HG02623 (cell line): ENCODE measurements around the gene PID1.
"Not testable (repeated sequence)": the region's sequence is repeated elsewhere in the genome, so short reads cannot be mapped to it uniquely, and the experiment has no call there.

ENCODE experiments used
- ATAC-seq: cut with Tn5 transposase; IDR thresholded peaks from one replicate; pipeline ENCODE4 v1.9.1; 2021; ENCODE audit warnings: moderate library complexity; ENCODE audit not compliant: unreplicated experiment

The PID1 gene

DNA sequence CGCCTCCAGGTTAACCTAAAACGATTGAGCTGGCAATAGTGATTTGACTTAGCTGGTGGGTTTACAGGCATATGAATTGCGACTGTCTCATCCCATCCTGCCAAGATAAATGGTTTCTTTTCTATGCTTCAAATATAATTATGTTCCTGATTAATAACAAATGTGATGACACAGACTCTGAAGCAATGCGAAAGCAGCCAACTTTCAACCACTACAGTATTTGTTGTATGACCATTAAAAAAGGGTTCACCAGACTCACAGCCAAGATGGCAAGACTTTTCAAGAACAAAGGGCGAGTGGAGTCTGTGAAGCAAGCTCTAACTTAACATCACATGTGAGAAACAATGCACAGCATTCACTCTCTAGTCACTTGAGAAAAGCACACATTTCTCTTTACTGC, 186.6 kb downstream of the PID1 start:
- ATAC-seq = no peak

DNA sequence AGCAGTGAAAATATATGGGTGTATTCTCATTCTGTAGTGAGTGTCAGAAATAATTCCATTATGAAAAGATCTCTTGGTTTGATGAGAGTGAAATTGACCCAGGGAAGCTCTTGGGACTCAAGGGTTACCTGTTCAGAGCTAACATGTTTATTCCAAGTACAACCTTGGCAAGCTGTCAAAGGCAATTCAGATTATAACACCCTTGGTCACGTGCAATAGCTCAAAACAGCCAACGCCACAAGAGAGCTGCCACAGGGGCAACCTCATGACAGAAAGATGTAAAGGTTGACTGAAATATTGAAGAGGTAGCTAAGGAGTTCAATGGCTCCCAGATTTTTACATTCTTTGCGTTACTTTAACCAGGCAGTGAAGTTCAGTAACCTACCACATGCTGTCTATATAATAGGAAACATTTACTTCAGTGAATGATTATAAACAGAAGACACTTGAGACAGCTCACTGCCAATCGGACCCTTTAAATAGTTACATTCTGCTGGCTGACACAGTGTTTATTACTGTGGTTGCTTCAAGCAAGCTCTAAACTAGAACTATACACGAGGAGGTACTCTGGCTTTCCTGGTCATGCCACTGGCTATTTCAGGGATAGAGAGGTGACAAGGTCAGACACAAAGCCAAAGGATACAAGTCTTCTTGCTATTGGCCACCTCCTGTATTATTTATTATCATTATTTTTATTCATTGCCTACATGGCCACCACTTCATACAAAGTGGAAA, 187.3 kb downstream of the PID1 start:
- ATAC-seq = no peak

DNA sequence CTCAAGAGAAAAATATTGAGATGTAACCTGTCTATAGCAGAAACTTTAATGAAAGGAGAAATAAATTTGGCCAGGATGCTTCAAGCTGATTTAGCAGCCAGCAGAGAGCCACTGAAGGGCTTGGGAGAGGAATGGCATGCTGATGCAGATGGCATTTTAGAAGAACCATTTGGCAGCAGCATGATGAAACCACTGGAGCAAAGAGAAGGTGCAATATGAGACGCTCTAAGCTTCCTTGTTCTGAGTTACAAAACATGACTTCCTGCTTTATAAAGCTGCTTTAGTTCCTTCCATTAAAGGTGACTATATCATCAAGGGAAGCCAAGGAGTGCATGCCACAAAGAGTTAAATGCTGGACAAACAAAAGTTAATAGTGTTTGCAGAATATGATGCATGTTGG, 189.7 kb downstream of the PID1 start:
- no peak for ATAC-seq

DNA sequence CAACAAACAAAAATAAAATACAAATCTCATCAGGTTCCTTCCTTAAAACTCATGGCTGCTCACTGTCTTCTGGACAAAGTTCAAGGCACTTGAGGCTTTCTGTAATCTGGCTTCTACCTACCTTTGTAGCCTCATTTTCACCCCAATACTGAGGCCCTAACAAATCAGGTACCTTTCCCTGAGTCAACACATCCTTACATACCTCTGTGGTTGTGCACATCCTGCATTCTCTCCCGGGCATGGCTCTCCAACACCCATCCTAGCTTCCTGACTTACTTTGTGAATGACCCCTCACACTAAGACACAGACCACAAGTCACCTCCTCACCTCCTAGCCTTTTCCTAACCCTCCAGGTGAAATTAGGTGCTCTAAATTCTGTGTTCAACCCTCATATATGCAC, 190.9 kb downstream of the PID1 start:
- ATAC-seq = no peak

- ATAC-seq = not testable (repeated sequence)
Measured at GRCh38 chr2:229076886-229077285, 194.2 kb downstream of the PID1 start.

DNA sequence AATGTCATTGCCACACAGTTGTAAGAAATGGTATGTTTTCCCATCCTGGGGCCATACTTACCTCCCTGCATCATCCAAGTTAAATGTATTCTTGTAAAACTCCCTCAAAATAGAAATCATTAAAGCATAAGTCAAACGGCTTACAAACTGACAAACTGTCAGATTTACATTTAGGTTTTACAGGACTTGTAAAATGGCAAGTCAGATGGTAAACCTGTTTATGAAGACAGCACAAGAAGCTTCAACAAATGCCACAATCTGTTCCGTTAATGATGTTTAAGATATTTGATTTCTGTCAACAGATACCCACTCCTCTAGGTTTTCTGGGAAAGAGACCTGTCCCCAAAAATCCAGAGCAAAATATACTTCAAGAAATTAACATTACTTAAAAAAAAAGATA, 197.2 kb downstream of the PID1 start:
- ATAC-seq = no peak

DNA sequence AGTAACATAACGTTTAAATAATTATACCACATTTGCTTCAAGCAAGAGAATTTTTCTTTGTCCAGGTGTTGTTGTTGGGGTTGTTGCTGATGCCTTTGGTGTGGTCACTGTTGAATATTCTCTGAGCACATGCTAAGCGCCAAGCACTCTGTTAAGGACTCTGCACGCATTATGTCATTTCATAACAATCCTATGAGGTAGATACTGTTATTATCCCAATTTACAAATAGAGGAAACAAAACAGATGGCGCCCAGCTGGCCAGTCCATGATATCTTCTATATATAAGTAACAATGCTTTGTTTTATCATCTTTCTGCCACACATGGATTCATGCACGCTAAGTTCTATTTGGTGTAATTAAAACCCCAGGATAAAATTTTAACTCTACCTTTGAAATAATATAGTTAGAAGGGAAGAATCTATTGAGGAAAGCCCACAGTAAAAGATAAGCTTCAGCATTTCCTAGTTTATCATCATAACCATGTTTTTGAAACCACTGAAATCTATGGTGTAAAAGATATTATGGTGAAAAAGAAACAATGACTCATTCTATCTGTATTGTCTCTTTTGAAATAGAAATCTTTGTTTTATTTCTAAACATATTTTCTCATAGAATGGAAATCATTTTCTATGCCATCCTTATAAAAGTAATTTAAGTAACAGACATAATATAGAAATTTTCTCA, 199.7 kb downstream of the PID1 start:
- no peak for ATAC-seq

DNA sequence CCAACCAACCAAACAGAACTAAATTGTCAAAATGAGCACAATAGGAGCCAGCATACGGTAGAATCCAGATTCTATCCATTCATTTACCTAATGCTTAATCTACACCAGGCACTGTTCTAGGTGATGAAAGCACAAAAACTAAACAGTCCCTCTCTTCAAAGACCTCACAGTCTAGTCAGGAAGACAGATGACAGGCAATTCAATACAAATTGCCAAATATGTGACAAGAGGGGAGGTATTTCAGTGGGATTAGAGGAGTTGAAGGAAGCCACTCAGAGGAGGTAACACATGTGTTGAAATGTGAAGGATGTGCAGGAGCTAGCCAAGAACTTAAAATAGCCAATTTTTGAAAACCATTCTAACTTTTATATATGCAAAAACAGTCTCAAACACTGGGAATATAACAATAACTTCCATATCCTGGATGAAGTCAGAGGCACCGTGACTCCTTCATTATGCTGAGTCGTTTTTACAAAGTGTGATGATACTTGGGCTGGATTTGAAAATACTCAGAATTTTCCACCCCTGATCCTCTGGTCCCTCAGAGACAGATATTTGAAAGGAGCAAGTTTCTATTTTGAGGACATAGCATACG, 204.9 kb downstream of the PID1 start:
- no peak for ATAC-seq

GRCh38 chr2:229064749-229065148, 206.3 kb downstream of the PID1 start:
- no peak for ATAC-seq

- no peak for ATAC-seq
Measured at GRCh38 chr2:229060147-229060546, 210.9 kb downstream of the PID1 start.

- ATAC-seq = no peak
Measured at GRCh38 chr2:229059331-229060033, 211.6 kb downstream of the PID1 start.

- no peak for ATAC-seq
Measured at GRCh38 chr2:229057976-229058553, 213.0 kb downstream of the PID1 start.

GRCh38 chr2:229054311-229054710, 216.8 kb downstream of the PID1 start:
- no peak for ATAC-seq

DNA sequence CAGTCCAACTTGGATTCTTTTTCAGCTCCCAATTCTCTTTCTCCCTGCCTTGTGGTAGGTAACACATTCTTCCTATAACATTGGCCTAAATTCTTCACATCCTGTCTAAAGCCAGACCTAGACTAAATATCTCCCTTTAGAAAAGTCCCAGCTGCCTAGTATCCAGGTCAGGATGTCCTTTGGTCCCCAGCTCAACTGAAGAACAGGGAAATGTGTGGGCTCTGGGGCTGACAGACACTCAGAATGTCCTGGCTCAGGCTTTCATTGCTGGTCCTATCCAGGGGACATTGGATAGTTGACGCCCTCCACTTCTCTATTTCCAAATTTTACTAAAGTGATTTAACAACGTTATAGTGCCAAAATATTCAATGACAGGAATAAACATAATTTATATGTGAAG, 219.3 kb downstream of the PID1 start:
- no peak for ATAC-seq

DNA sequence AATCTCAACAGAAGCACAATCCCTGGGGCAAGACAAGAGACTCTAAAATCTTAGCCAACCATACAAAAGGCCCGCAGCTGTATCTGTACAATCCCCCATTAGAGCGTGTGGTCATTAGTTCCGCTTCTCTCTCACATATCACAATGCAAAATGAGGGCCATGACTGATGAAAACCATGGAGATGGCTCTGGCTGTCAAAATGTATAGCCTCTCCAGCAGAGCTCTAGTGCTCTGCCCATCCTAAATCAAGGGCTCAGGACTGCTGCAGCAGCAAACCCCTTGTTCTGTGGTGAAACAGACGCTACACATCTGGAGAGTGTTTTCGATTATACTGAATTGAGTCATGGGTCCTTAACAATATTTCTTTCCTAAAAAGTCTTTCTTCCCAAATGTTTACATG, 221.0 kb downstream of the PID1 start:
- no peak for ATAC-seq

DNA sequence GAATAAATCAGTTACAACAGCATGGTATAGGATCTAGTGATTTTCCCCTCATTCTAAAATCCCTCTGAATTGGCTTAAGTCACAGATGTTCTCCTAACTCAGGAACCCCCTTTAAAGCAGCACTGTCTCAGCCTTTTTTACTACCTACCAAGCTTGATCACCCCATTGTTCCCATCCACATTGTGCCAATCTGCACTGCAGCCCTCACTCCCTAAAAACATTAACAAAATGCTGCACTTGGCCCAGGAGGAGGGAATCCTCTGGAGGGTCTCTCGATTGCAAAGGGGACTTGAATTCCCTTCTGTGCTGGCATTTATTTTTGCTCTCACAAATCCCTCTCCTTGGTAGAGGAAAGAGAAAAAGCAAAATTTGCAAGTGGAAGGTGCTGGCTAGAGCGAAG, 223.0 kb downstream of the PID1 start:
- ATAC-seq = no peak

GRCh38 chr2:229045671-229046070, 225.4 kb downstream of the PID1 start:
- ATAC-seq = no peak

DNA sequence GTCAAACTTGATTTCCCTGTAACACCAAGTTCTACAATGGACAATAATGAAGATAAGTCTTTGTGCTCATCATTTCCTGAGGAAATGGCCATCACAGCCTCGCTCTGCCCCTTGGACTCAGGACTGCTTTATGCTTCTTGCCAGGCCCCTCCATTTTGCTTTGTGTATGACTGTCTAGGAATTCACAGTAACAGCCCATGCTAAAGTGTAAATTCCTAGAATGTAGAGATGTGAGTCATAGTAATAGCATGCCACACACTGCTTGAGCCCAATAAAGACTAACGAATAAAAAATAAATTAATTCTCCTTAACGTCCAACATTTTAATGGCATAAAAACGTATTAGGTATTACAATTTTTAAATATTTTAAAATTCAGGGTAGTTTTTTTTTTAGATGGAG, 226.5 kb downstream of the PID1 start:
- ATAC-seq = no peak

DNA sequence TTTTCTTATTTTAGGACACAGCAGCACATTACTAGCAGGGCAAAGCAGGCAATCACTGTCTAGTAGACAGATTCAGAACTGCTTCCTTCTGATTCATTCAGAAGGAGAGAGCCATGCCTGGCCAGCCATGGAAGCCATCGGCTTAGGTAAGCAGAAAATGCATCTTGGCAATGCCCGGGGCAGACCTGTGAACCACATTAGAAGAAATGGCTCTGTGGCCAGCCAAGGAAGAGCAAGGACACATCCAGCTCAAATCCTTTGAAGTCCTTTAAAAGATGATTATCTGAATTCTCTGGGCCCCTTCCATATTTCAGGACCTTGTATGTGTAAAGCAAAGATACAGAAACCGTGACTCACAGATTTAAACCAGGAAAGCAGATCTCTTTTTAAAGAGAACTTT, 227.4 kb downstream of the PID1 start:
- ATAC-seq = no peak

GRCh38 chr2:229042349-229042748, 228.7 kb downstream of the PID1 start:
- ATAC-seq = no peak

DNA sequence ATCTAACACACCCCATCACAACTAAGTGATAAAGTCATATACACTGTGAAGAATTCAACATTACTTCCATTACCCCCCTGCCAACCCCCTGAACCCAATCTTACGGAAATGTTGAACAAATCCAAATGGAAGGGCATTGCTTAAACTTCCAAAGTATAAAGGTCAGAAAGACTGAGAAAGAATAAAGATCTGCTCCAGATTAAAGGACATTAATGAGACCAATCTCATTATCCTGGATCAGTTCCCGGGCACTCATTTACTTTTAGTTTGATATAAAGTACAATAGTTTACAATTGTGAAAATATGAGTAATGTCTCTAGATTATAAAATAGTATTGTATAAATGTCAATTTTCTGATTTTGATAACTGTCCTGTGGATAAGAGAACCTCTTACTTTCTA, 229.4 kb downstream of the PID1 start:
- ATAC-seq = no peak
